LNCAP (cell line): ENCODE results near the gene ZKSCAN3.

Experiments used
- CTCF ChIP-seq: fragments of 450-650 bp; IDR thresholded peaks from 2 replicates; pipeline ENCODE4 v1.5.1; 2017; ENCODE audit warnings: mild to moderate bottlenecking

The ZKSCAN3 gene

DNA sequence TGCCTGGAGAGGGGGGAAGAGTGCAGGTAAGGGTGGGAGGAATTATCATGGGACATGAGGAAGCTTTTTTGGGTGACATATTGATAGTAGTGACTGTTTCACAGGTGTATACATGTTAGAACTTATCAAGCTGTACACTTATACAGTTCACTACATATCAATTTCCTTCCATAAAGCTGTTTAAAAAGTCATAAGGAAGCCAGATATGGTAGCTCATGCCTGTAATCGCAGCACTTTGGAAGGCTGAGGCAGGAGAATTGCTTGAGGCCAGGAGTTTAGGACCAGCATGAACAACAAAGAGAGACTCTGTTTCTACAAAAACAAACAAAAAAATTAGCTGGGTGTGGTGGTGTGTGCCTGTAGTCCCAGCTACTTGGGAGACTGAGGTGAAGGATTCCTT is 28.1 kb downstream of the ZKSCAN3 start:
- no peak for TF ChIP-seq CTCF

GRCh38 chr6:28378644-28379043 is 28.9 kb downstream of the ZKSCAN3 start:
- no peak for TF ChIP-seq CTCF

DNA sequence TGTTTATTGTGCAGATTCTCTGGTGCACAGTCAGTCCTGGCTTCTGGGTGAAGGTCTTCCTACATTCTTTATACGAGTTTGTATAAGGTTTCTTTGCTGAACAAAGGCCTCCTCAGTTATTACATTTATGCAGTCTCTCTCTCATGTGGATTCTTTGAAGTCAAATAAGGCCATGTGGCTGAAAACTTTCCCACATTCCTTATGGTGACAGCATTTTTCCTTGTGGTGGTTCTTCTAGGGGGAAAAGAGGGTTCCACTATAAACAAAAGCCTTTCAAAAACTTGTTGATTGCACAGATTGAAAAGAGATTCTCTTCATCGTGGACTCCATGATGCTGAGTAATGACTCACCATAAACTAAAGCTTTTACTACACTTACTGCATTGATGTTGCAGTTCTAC is 30.6 kb downstream of the ZKSCAN3 start:
- no peak for TF ChIP-seq CTCF

DNA sequence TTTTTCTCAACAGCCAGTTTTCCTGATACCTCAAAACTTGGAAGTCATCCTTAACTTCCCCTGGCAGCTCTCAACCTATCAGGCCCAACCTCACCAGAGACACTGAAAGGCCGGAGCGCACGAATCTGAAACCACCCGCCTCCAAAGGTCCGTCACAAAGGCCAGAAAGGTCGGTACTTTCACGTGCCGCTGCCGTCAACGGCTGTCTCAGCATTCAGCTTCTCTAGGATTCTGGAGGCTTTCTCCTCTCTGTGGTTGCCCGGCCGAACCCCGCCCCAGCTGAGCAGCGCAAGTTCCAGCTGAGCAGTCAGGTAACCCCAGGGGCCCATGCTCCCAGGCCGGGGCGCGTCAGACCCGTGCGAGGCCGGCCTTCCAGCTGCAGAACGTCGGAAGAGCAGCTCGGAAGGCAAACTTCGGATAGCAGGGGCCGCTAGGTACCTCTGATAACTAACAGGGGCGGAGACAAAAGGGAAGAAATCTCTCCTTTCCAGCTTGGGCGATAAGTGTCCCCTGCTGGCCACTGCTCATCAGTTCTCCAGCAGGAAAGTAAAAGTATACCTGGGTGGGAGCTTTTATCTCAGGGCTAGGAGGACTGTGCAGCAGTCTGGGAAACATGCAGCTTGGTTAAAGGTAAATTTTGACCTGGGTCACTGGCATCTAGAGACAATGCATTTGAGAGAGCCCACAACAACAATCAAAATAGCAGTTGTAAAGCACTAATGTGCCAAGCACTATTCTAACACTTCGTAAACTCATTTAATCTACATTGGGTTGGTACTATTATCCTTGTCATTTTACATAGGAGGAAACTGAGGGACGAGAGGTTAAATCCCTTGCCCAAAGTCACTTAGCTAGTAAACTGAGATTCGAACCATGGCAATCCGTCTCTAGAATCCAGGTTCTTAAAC is 33.7 kb downstream of the ZKSCAN3 start:
- peak; percentile 71 for TF ChIP-seq CTCF

GRCh38 chr6:28384143-28384533 is 34.4 kb downstream of the ZKSCAN3 start:
- no peak for TF ChIP-seq CTCF

GRCh38 chr6:28390688-28391087 is 40.9 kb downstream of the ZKSCAN3 start:
- no peak for TF ChIP-seq CTCF

DNA sequence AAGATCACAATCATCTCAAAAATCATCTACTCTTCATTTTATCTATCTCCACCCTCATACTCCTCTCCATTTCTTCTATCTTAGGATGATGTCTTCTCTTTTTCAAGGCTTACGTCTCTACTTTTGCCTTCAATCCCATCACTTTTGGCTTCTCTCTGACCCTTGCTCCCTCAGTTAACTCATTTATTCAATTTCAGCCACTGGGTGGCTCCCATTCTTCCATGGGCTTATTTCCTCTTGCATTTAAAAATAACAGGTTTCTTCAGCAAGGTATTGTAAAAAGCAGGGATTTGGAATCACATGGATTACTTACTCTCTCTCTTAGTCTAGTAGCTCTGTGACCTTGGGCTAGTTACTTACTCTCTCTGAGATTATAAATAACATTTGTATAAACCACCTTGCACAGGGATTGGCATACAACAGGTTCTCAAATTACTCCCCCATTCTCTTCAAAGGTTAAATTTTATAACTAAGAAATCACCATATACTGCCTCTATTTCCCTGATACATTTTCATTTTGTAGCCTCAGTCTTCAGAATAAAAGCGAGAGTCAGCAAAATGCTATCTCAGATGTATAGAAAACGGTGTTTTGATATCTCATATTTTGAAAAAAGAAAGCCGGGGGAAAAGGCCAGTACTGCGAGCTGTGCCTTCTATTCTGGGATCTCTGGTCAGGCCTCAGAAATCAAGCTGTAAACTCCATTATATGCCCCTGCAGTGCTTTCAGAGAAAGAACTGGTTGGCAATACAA is 44.3 kb downstream of the ZKSCAN3 start:
- TF ChIP-seq CTCF = peak; percentile 36
